ENCODE measurements around the gene PKD1L1. TPM values are rescaled to one million over a fixed set of nuclear protein-coding genes. Genes with fewer than 3 reads are reported as not detected.

The PKD1L1 gene
- total RNA-seq, 1 experiment from 2014 or later, result not detected

DNA sequence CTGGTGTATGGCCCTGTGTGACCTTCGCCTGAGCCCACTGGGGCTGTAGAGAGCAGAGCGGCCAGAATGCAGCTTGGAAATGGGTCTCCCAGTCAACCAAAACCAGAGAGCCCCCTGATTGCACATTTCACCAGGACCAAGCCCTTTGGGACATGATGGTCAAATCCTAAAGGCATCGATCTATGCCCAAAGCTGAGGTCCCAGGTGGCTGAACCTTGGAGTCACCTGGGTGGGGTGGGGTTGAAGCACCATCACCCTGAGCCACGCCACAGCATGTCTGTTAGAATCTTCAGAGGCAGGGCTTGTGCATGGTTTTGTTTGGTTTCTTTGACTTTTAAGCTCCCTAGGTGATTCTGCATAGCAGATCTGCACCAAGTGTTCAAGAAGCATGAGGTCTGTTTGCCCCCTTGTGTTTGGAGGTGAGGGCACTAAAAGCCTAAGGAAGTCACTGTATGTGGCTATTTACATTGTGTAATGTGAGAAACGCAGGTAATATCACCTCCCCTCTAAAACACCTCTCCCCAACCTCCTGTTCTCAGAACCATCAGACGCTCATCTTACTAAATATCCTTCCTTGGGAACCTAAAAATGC, 9.6 kb downstream of the PKD1L1 start:
- POLR2A ChIA-PET, result no interaction called here
- no peaks in the 10 kb centered on the region for H3K36me3 Mint-ChIP-seq (ENCODE audit: insufficient read depth, unreplicated experiment)
- H3K4me3 Mint-ChIP-seq (ENCODE audit: unreplicated experiment), result no peak overlapping the region
- no peaks in the 10 kb centered on the region for H3K9me3 Mint-ChIP-seq (ENCODE audit: unreplicated experiment)
- TF ChIP-seq, protein P1, sequence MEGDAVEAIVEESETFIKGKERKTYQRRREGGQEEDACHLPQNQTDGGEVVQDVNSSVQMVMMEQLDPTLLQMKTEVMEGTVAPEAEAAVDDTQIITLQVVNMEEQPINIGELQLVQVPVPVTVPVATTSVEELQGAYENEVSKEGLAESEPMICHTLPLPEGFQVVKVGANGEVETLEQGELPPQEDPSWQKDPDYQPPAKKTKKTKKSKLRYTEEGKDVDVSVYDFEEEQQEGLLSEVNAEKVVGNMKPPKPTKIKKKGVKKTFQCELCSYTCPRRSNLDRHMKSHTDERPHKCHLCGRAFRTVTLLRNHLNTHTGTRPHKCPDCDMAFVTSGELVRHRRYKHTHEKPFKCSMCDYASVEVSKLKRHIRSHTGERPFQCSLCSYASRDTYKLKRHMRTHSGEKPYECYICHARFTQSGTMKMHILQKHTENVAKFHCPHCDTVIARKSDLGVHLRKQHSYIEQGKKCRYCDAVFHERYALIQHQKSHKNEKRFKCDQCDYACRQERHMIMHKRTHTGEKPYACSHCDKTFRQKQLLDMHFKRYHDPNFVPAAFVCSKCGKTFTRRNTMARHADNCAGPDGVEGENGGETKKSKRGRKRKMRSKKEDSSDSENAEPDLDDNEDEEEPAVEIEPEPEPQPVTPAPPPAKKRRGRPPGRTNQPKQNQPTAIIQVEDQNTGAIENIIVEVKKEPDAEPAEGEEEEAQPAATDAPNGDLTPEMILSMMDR (IDR thresholded peaks at IDR 0.05; ENCODE audit: unreplicated experiment), result no peak
- BruUV-seq (replicated peaks), result no TSS peak
- no peak overlapping the region for H3K27ac Mint-ChIP-seq (ENCODE audit: low read depth, unreplicated experiment)
- intact Hi-C loops (cut with micrococcal nuclease), result loop anchor here (2.0 kb wide), 1 partner anchor 672 kb away; no protein-coding TSS in a partner anchor
- DNase-seq (ENCODE audit: unreplicated experiment), result no peak
- H3K27me3 Mint-ChIP-seq (ENCODE audit: insufficient read depth, unreplicated experiment), result no peaks in the 10 kb centered on the region
- peaks cover 11% of the 10 kb centered on the region for H3K4me1 Mint-ChIP-seq (ENCODE audit: insufficient read depth, unreplicated experiment)
- CTCF ChIA-PET, result interaction anchor here (0.9 to 2.7 kb wide), 5 partner anchors 14 to 672 kb away, joined by 3 to 13 read pairs (median 5); no protein-coding TSS in a partner anchor

DNA sequence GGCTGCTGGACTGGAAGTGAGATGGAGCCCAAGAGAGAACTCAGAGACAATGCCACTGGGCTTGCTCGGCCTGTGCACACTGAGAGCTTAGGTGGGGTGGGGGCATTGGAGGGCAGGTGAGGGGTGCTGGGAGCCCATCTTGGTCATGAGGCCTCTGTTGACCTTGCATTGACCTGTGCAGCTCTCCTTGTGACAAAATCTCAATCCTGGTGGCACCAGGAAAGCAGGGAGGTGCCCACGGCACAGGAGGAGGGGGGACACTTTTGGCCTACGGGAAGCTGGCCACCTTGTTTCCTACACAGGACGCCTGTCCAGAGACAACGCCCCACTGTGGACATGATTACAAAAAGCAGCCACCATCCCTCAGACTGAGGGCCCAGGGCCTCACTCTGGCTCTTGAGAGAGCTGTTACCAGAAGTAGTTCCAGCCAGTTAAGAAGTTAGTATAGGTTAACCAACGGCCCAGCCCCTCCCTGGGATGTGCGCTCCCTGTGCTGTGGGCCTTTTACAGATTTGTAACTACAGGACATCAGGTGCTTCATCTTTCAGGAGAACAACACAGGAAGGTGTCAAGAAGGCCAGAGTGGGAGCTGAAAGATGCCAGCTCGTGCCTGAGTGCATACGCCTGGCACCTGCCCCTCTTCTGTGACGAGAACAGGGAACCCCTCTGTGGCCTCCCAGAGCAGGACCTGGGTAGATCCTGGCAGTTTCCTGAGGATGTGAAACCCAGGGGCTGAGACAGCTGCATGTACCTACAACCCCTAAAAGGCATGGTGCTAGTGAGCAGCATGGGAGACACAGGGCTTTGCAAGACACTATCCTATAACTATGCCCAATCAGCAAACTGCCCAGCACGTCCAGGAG, 10.3 kb downstream of the PKD1L1 start:
- no peaks in the 10 kb centered on the region for H3K36me3 Mint-ChIP-seq (ENCODE audit: insufficient read depth, unreplicated experiment)
- intact Hi-C loops (cut with micrococcal nuclease), result loop anchor here (2.0 kb wide), 1 partner anchor 671 kb away; no protein-coding TSS in a partner anchor
- no peaks in the 10 kb centered on the region for H3K9me3 Mint-ChIP-seq (ENCODE audit: unreplicated experiment)
- H3K4me3 Mint-ChIP-seq (ENCODE audit: unreplicated experiment), result no peak overlapping the region
- H3K27me3 Mint-ChIP-seq (ENCODE audit: insufficient read depth, unreplicated experiment), result no peaks in the 10 kb centered on the region
- no peak overlapping the region for H3K27ac Mint-ChIP-seq (ENCODE audit: low read depth, unreplicated experiment)
- DNase-seq (ENCODE audit: unreplicated experiment), result no peak
- no TSS peak for BruUV-seq (replicated peaks)
- H3K4me1 Mint-ChIP-seq (ENCODE audit: insufficient read depth, unreplicated experiment), result peaks cover 11% of the 10 kb centered on the region
- TF ChIP-seq, protein P1 (IDR thresholded peaks at IDR 0.05; ENCODE audit: unreplicated experiment), result no peak
- CTCF ChIA-PET, result interaction anchor here (0.6 to 2.7 kb wide), 7 partner anchors 7 to 672 kb away, joined by 3 to 15 read pairs (median 4); no protein-coding TSS in a partner anchor
- POLR2A ChIA-PET, result interaction anchor here (0.6 kb wide), 1 partner anchor 54 kb away, joined by 3 read pairs; no protein-coding TSS in a partner anchor

GRCh38 chr7:47937065-47937687, 11.1 kb downstream of the PKD1L1 start:
- Mint-ChIP-seq H3K36me3 (ENCODE audit: insufficient read depth, unreplicated experiment) (no peaks in the 10 kb centered on the region), H3K9me3 (ENCODE audit: unreplicated experiment) (no peaks in the 10 kb centered on the region), H3K27me3 (ENCODE audit: insufficient read depth, unreplicated experiment) (no peaks in the 10 kb centered on the region), H3K27ac (ENCODE audit: low read depth, unreplicated experiment) (no peak overlapping the region), H3K4me3 (ENCODE audit: unreplicated experiment) (no peak overlapping the region), H3K4me1 (ENCODE audit: insufficient read depth, unreplicated experiment) (peaks cover 10% of the 10 kb centered on the region)
- TF ChIP-seq, protein P1 (IDR thresholded peaks at IDR 0.05; ENCODE audit: unreplicated experiment), result no peak
- no TSS peak for BruUV-seq (replicated peaks)
- intact Hi-C loops (cut with micrococcal nuclease), result no loop called here
- no peak for DNase-seq (ENCODE audit: unreplicated experiment)
- ChIA-PET POLR2A (no interaction called here), CTCF (interaction anchor here (0.6 to 2.7 kb wide), 4 partner anchors 8 to 670 kb away, joined by 3 to 15 read pairs (median 3); no protein-coding TSS in a partner anchor)

DNA sequence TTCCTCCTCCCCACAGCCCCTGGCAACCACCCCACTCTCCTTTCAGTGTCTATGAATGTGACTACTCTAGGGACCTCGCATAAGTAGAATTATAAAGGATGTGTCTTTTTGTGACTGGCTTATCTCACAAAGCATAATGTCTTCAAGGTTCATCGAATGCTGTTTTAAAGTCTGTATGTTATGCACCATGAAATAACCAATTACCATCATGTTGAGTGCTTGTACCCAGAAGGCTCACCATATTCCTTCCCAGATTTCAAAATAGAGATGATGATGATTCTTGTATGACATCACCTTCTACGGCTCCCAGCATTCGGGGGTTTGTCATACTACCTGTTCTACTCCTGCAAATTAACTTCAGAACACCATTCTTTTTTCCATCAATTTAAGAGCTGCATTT, 11.9 kb downstream of the PKD1L1 start:
- POLR2A ChIA-PET, result no interaction called here
- Mint-ChIP-seq H3K4me1 (ENCODE audit: insufficient read depth, unreplicated experiment) (peaks cover 2% of the 10 kb centered on the region), H3K4me3 (ENCODE audit: unreplicated experiment) (no peak overlapping the region), H3K9me3 (ENCODE audit: unreplicated experiment) (no peaks in the 10 kb centered on the region), H3K36me3 (ENCODE audit: insufficient read depth, unreplicated experiment) (no peaks in the 10 kb centered on the region), H3K27ac (ENCODE audit: low read depth, unreplicated experiment) (no peak overlapping the region), H3K27me3 (ENCODE audit: insufficient read depth, unreplicated experiment) (no peaks in the 10 kb centered on the region)
- no peak for DNase-seq (ENCODE audit: unreplicated experiment)
- TF ChIP-seq, protein P1 (IDR thresholded peaks at IDR 0.05; ENCODE audit: unreplicated experiment), result no peak
- no TSS peak for BruUV-seq (replicated peaks)
- intact Hi-C loops (cut with micrococcal nuclease), result no loop called here
- CTCF ChIA-PET, result interaction anchor here (0.6 to 2.7 kb wide), 3 partner anchors 9 to 670 kb away, joined by 3 to 15 read pairs (median 4); no protein-coding TSS in a partner anchor

All from MCF 10A (cell line).